K562 (cell line): ENCODE data around the gene SLC33A1. TPM values are rescaled to one million over a fixed set of nuclear protein-coding genes. Genes with fewer than 3 reads are reported as not detected.

Experiments used
- CREM ChIP-seq: IDR thresholded peaks from 2 replicates; pipeline ENCODE4 v1.6.1; 2014; ENCODE audit warnings: antibody characterized with exemption, low read depth
- KDM4B ChIP-seq, 2 experiments: fragments of 450-650 bp in 1 of 2; sonication (generic) in 1 of 2; IDR thresholded peaks; 2 replicates each; pipeline ENCODE4 v1.6.1; 2016 to 2017; ENCODE audit warnings: borderline replicate concordance in 2 of 2, antibody characterized with exemption in 1 of 2, low read depth in 1 of 2, mild to moderate bottlenecking in 1 of 2
- TAF7 ChIP-seq: fragments of 450-650 bp; IDR thresholded peaks from 2 replicates; pipeline ENCODE4 v1.6.1; 2016; ENCODE audit warnings: missing genetic modification characterization, missing compliant biosample characterization
- ZNF518B ChIP-seq: fragments of 250-450 bp; sonication (Bioruptor Pico); IDR thresholded peaks from 2 replicates; pipeline ENCODE4 v1.5.0; 2021; ENCODE audit warnings: mild to moderate bottlenecking, moderate library complexity
- ZNF583 ChIP-seq: fragments of 250-450 bp; sonication (Bioruptor Pico); IDR thresholded peaks from 2 replicates; pipeline ENCODE4 v1.4.0; 2020
- polyA plus RNA-seq, 8 experiments: library from polyadenylated mRNA; depleted of rRNA in 4 of 8; stranded (reverse) in 5 of 8; unstranded in 3 of 8; fragments of >200 nt; fragmentation: Nextera tagmentation in 2 of 8; fragmentation: Illumina TruSeq in 1 of 8; extraction: Ambion mirVana in 2 of 8; extraction: Trizol in 1 of 8; gene quantifications; 2 replicates each; pipeline versions ENCODE4 v1.2.1 to v1.2.3, GENCODE V29; 2011 to 2014; ENCODE audit warnings: inconsistent platforms in 1 of 8, missing spikeins in 1 of 8
- total RNA-seq, 7 experiments: library from RNA; depleted of rRNA in 6 of 7; stranded (reverse); fragments of >200 nt in 6 of 7; fragmentation: Illumina TruSeq in 2 of 7; extraction: Trizol in 2 of 7; gene quantifications; 2 replicates each; pipeline versions ENCODE4 v1.2.1 to v1.2.3, GENCODE V29; 2011 to 2021; ENCODE audit warnings: low replicate concordance in 1 of 7
- TF ChIP-seq, protein P1 (sequence below): fragments of 250-450 bp; sonication (Bioruptor Pico); IDR thresholded peaks from 2 replicates; pipeline ENCODE4 v1.8.0; 2022; ENCODE audit warnings: moderate library complexity, mild to moderate bottlenecking, inconsistent platforms

SLC33A1 gene
- total and polyA plus RNA-seq, 9 of the 15 experiments (the other 6 are each of a cell fraction or from before 2014, with no cell fraction given), result 6.2 to 26.8 (median 19.6) TPM

- TF ChIP-seq CREM, result no peak
- TF ChIP-seq, protein P1, sequence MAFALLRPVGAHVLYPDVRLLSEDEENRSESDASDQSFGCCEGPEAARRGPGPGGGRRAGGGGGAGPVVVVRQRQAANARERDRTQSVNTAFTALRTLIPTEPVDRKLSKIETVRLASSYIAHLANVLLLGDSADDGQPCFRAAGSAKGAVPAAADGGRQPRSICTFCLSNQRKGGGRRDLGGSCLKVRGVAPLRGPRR, result no peak
- no peak for TF ChIP-seq ZNF518B (CRISPR knock-in tag)
- no peak for TF ChIP-seq KDM4B (IDR thresholded peaks at IDR 0.05; ENCODE audit: borderline replicate concordance in 2 of 2, low read depth in 1 of 2)
- no peak for TF ChIP-seq ZNF583
- no peak for TF ChIP-seq TAF7 (tag)
- TF ChIP-seq, all 486 proteins: peak for 0
Observed at GRCh38 chr3:155843569-155843968, 10.7 kb downstream of the SLC33A1 start (continued).
